Tibial nerve (tissue), 4 donors: ENCODE results near the gene CYP26B1. TPM values are rescaled to one million over a fixed set of nuclear protein-coding genes. Genes with fewer than 3 reads are reported as not detected.

Source experiments
- DNase-seq, 2 donors: peaks; one replicate each; pipeline ENCODE4 v3.0.0-alpha.2; 2019; ENCODE audit warnings: low spot score in 2 of 2
- H3K27ac ChIP-seq, 4 donors: fragments of 200-600 bp; sonication (generic) in 3 of 4; one replicate each; pipeline ENCODE4 v1.5.1; 2017 to 2019; ENCODE audit warnings: mild to moderate bottlenecking in 1 of 4
- H3K27me3 ChIP-seq, 2 donors: fragments of 200-600 bp; sonication (generic) in 1 of 2; one replicate each; pipeline versions ENCODE4 v1.5.1 to v1.6.0; 2017 to 2019
- H3K36me3 ChIP-seq, 3 donors: fragments of 200-600 bp; sonication (generic); one replicate each; pipeline ENCODE4 v1.5.1; 2018 to 2019
- H3K4me1 ChIP-seq, 4 donors: fragments of 200-600 bp; sonication (generic) in 3 of 4; one replicate each; pipeline ENCODE4 v1.5.1; 2017 to 2019
- H3K4me3 ChIP-seq, 4 donors: fragments of 200-600 bp; sonication (generic) in 3 of 4; one replicate each; pipeline ENCODE4 v1.5.1; 2017 to 2019; ENCODE audit warnings: mild to moderate bottlenecking in 1 of 4, moderate library complexity in 1 of 4
- H3K9me3 ChIP-seq, 4 donors: fragments of 200-600 bp; sonication (generic) in 3 of 4; one replicate each; pipeline ENCODE4 v1.5.1; 2017 to 2019
- EP300 ChIP-seq, 2 donors: sonication (generic); formaldehyde crosslinking; IDR thresholded peaks; one replicate each; pipeline ENCODE4 v1.6.1; 2017; ENCODE audit warnings: antibody characterized with exemption in 2 of 2, mild to moderate bottlenecking in 1 of 2
- POLR2A ChIP-seq, 2 donors: fragments of 450-650 bp; IDR thresholded peaks; one replicate each; pipeline ENCODE4 v1.6.1; 2017; ENCODE audit warnings: antibody characterized with exemption in 2 of 2, mild to moderate bottlenecking in 2 of 2, moderate library complexity in 2 of 2
- WGBS, 2 donors: methylation state at CpG; one replicate each; pipeline ENCODE4 v1.1.5; 2018; 5-methylcytosine and 5-hydroxymethylcytosine counted together
- total RNA-seq, 4 donors: library from RNA; depleted of rRNA; stranded (reverse); fragments of >200 nt; gene quantifications; one replicate each; pipeline ENCODE4 v1.1.0, GENCODE V29; 2016
- TF ChIP-seq, protein P1 (sequence below), 5 experiments: fragments of 200-600 bp in 3 of 5; fragments of 450-650 bp in 2 of 5; sonication (generic) in 3 of 5; IDR thresholded peaks; one replicate each; pipeline ENCODE4 v1.5.1; 2016 to 2019; ENCODE audit warnings: antibody characterized with exemption in 5 of 5, mild to moderate bottlenecking in 3 of 5, moderate library complexity in 2 of 5

The CYP26B1 gene
- total RNA-seq, 4 donors from 2014 or later = 14.4 to 37.7 (median 34.2) TPM

DNA sequence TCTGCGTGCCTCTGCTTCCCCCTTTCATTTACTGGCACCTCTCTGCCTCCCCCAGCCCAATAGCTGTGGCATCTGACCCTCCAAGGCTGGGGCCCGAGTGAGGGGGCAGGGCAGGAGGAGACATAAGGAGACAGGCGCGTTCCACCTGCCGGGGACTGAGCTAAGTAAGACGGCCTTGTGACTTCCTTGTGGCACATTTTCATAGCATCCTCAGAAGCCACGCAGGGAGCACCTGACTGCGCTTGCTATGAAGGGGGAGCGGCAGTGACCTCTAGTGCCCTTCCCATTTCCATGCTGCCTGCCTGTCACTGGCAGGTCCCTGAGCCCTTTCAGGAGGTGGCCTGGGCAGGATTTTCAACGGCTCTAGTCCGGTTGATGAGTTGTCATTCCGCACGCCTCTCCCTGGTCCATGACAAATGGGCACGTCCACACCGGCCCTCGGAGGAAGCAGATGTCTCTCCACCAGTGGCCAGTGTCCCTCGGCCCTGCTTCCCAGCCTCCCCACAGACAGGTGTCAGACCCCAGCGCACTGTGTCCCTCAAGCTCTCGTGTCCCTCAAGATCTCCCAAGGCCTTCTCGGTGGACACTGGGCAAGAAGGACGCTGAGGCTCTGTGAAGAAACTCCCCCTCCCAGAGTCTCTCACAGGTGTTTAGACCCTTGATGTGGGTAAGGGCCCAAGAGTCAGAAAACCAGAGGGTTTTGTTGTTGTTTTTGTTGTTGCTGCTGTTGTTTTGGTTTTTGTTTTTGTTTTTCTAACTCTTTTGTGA is 42.7 kb downstream of the CYP26B1 start:
- Histone ChIP-seq H3K4me3 (no peak overlapping the region), H3K36me3 (no peaks in the 10 kb centered on the region)
- TF ChIP-seq EP300 (IDR thresholded peaks at IDR 0.05) (no peak), POLR2A (IDR thresholded peaks at IDR 0.05) (no peak)
- TF ChIP-seq, protein P1, sequence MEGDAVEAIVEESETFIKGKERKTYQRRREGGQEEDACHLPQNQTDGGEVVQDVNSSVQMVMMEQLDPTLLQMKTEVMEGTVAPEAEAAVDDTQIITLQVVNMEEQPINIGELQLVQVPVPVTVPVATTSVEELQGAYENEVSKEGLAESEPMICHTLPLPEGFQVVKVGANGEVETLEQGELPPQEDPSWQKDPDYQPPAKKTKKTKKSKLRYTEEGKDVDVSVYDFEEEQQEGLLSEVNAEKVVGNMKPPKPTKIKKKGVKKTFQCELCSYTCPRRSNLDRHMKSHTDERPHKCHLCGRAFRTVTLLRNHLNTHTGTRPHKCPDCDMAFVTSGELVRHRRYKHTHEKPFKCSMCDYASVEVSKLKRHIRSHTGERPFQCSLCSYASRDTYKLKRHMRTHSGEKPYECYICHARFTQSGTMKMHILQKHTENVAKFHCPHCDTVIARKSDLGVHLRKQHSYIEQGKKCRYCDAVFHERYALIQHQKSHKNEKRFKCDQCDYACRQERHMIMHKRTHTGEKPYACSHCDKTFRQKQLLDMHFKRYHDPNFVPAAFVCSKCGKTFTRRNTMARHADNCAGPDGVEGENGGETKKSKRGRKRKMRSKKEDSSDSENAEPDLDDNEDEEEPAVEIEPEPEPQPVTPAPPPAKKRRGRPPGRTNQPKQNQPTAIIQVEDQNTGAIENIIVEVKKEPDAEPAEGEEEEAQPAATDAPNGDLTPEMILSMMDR (IDR thresholded peaks at IDR 0.05) = no peak

DNA sequence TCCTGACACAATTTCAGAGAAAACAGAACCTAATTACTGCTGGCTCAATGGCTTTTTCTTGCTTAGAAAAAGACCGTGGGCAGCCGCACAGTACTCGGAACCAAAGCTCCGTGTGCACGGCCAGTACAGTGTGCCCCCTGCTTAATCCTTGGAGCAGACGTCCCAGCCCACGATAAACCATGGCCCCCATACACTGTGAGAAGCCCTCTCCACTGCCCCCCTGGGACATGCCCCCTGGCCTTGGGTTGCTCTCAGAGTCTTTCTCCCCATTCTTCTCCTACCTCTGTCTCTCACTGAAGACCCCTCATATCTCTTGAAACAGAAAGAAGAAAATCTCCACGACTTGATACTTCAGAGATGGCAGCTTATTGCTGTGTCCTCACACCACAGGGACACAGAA is 44.0 kb downstream of the CYP26B1 start:
- DNase-seq = no peak
- Histone ChIP-seq H3K27me3 (peaks cover 0 to 4% of the 10 kb centered on the region in 2 donors), H3K36me3 (no peaks in the 10 kb centered on the region), H3K4me1 (no peaks in the 10 kb centered on the region), H3K4me3 (no peak overlapping the region), H3K27ac (no peak overlapping the region), H3K9me3 (no peaks in the 10 kb centered on the region)
- 83 to 91% methylated on average over 8 of the region's 8 CpGs for WGBS, 2 donors
- no peak for TF ChIP-seq EP300 (IDR thresholded peaks at IDR 0.05)
- no peak for TF ChIP-seq POLR2A (IDR thresholded peaks at IDR 0.05)
- TF ChIP-seq, protein P1 (IDR thresholded peaks at IDR 0.05) = no peak

More for the DNA sequence above, 42.7 kb downstream of the CYP26B1 start:
- Histone ChIP-seq H3K27ac (no peak overlapping the region), H3K27me3 (peaks cover 0 to 4% of the 10 kb centered on the region in 2 donors), H3K4me1 (no peaks in the 10 kb centered on the region), H3K9me3 (no peaks in the 10 kb centered on the region)
- 87 to 88% methylated on average over 15 to 21 of the region's 21 CpGs for WGBS, 2 donors
- no peak for DNase-seq

- Histone ChIP-seq H3K4me3 (no peak overlapping the region), H3K27ac (no peak overlapping the region), H3K9me3 (no peaks in the 10 kb centered on the region), H3K36me3 (no peaks in the 10 kb centered on the region), H3K4me1 (no peaks in the 10 kb centered on the region), H3K27me3 (peaks cover 0 to 2% of the 10 kb centered on the region in 2 donors)
- TF ChIP-seq POLR2A (IDR thresholded peaks at IDR 0.05) = no peak
- no peak for TF ChIP-seq EP300 (IDR thresholded peaks at IDR 0.05)
- 58 to 64% methylated on average over 5 of the region's 5 CpGs for WGBS, 2 donors
- DNase-seq = no peak
These were observed 44.5 kb downstream of the CYP26B1 start for GRCh38 chr2:72103161-72103560.

- no peaks in the 10 kb centered on the region for H3K4me1 ChIP-seq
- TF ChIP-seq, protein P1 (IDR thresholded peaks at IDR 0.05) = no peak
- no peak for TF ChIP-seq POLR2A (IDR thresholded peaks at IDR 0.05)
- TF ChIP-seq EP300 (IDR thresholded peaks at IDR 0.05) = no peak
- WGBS, 2 donors = 83 to 85% methylated on average over 6 of the region's 6 CpGs
- no peak overlapping the region for H3K27ac ChIP-seq
- H3K9me3 ChIP-seq = no peaks in the 10 kb centered on the region
- peaks cover 0 to 5% of the 10 kb centered on the region in 2 donors for H3K27me3 ChIP-seq
- no peaks in the 10 kb centered on the region for H3K36me3 ChIP-seq
- no peak for DNase-seq
- no peak overlapping the region for H3K4me3 ChIP-seq
These were observed 48.7 kb downstream of the CYP26B1 start for GRCh38 chr2:72098935-72099334.

DNA sequence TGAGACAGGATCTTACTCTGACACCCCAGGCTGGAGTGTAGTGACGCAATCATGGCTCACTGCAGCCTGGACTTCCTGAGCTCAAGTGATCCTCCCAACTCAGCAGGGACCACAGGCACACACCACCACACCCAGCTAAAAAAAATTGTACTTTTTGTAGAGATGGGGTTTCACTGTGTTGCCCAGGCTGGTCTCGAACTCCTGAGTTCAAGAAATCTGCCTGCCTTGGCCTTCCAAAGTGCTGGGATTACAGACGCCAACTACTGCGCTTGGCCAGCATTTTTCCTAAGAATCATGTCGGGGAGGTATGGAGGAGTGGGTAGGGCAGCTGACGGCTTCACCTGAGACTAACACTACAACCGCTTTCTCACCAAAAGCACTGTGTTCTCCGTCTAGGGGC is 50.4 kb downstream of the CYP26B1 start:
- H3K27me3 ChIP-seq = peaks cover 0 to 5% of the 10 kb centered on the region in 2 donors
- H3K4me3 ChIP-seq = no peak overlapping the region
- DNase-seq = no peak
- H3K36me3 ChIP-seq = no peaks in the 10 kb centered on the region
- 94 to 97% methylated on average over 8 of the region's 8 CpGs for WGBS, 2 donors
- H3K9me3 ChIP-seq = no peaks in the 10 kb centered on the region
- no peaks in the 10 kb centered on the region for H3K4me1 ChIP-seq
- H3K27ac ChIP-seq = no peak overlapping the region
- TF ChIP-seq POLR2A (IDR thresholded peaks at IDR 0.05) (no peak), EP300 (IDR thresholded peaks at IDR 0.05) (no peak)
- TF ChIP-seq, protein P1 (IDR thresholded peaks at IDR 0.05) = no peak
